ENCODE data around the gene GRAP2. TPM values are rescaled to one million over a fixed set of nuclear protein-coding genes. Genes with fewer than 3 reads are reported as not detected.

The GRAP2 gene
- total and polyA plus RNA-seq, 2 donors (not counting 3 experiments of a cell fraction or from before 2014, with no cell fraction given) = 0.04 TPM; not detected in 1

DNA sequence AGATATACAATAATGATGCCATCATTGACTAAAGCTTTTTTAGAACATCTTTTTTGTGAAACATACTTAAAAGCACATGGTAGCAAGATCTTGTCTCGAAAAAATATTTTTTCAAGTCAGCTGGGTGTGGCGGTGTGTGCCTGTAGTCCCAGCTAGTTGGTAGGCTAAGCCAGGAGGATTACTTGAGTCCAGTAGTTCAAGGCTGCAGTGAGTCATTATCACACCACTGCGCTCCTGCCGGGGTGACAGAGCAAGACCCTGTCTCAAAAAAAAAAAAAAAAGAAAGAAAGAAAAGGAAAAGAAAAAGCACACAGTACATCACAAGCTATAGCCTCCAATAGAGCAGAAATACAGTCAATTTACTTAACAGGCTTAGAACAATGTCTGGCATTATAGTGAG is 44.3 kb upstream of the GRAP2 start:
- Histone ChIP-seq H3K27ac (ENCODE audit: insufficient read depth, low read depth, low read length) (no peak overlapping the region), H3K4me2 (ENCODE audit: insufficient read depth, low read length) (no peak overlapping the region), H3K9me1 (replicated peaks; ENCODE audit: control insufficient read depth, extremely low read depth, insufficient read depth, low read length) (no peaks in the 10 kb centered on the region), H3K9ac (replicated peaks; ENCODE audit: extremely low read depth, insufficient read depth, low read length) (no peak overlapping the region), H3K27me3 (ENCODE audit: control insufficient read depth in 2 of 2, insufficient read depth in 2 of 2, low read length in 2 of 2) (peaks cover 4 to 9% of the 10 kb centered on the region in 2 experiments), H3K4me1 (ENCODE audit: control insufficient read depth, extremely low read depth, insufficient read depth, low read length) (no peaks in the 10 kb centered on the region), H3K4me3 (replicated peaks in 1 of 3; ENCODE audit: insufficient read depth in 1 of 3, low read depth in 1 of 3, low read length in 3 of 3) (no peak overlapping the region), H2AFZ (ENCODE audit: low read depth, low read length) (no peak overlapping the region), H3K9me3 (replicated peaks; ENCODE audit: control insufficient read depth, insufficient read depth, low read length) (no peaks in the 10 kb centered on the region), H4K20me1 (replicated peaks; ENCODE audit: control insufficient read depth, extremely low read depth, insufficient read depth, low read length) (no peaks in the 10 kb centered on the region), H3K79me2 (ENCODE audit: control insufficient read depth, insufficient read depth, low read length) (no peaks in the 10 kb centered on the region), H3K36me3 (ENCODE audit: control insufficient read depth in 2 of 2, extremely low read depth in 1 of 2, insufficient read depth in 2 of 2, low read length in 2 of 2) (no peaks in the 10 kb centered on the region)
- DNase-seq (ENCODE audit: low read depth, low spot score) (no peak), FAIRE-seq (no peak)
- intact Hi-C loops (cut with micrococcal nuclease) (no loop called here), dilution Hi-C loops (cut with MboI; ENCODE audit: extremely low pct_ligation_motif_present, low sequenced_read_pairs) (no loop called here)
- CTCF ChIA-PET = interaction anchor here (1.1 to 1.8 kb wide), 2 partner anchors 15 to 168 kb away, joined by 3 to 4 read pairs; no protein-coding TSS in a partner anchor
- POLR2A ChIA-PET = no interaction called here
- no peak for TF ChIP-seq GATA2 (IDR thresholded peaks at IDR 0.05; ENCODE audit: insufficient read depth, insufficient read length, low read depth, low read length)
- TF ChIP-seq, protein P1, sequence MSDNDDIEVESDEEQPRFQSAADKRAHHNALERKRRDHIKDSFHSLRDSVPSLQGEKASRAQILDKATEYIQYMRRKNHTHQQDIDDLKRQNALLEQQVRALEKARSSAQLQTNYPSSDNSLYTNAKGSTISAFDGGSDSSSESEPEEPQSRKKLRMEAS (IDR thresholded peaks at IDR 0.05; ENCODE audit: insufficient read depth, insufficient read length) = no peak
- TF ChIP-seq JUN (IDR thresholded peaks at IDR 0.05; ENCODE audit: borderline replicate concordance, insufficient read depth, insufficient read length, low read depth) = no peak
- TF ChIP-seq POLR2AphosphoS5 (IDR thresholded peaks at IDR 0.05; ENCODE audit: insufficient read depth, low read depth, low read length) = no peak
- no peak for TF ChIP-seq EZH2 (IDR thresholded peaks at IDR 0.05; ENCODE audit: borderline replicate concordance, low read depth, low read length, severe bottlenecking)
- no peak for TF ChIP-seq MYC (IDR thresholded peaks at IDR 0.05; ENCODE audit: low read depth, low read length)
- no TSS peak for BruUV-seq (replicated peaks)

DNA sequence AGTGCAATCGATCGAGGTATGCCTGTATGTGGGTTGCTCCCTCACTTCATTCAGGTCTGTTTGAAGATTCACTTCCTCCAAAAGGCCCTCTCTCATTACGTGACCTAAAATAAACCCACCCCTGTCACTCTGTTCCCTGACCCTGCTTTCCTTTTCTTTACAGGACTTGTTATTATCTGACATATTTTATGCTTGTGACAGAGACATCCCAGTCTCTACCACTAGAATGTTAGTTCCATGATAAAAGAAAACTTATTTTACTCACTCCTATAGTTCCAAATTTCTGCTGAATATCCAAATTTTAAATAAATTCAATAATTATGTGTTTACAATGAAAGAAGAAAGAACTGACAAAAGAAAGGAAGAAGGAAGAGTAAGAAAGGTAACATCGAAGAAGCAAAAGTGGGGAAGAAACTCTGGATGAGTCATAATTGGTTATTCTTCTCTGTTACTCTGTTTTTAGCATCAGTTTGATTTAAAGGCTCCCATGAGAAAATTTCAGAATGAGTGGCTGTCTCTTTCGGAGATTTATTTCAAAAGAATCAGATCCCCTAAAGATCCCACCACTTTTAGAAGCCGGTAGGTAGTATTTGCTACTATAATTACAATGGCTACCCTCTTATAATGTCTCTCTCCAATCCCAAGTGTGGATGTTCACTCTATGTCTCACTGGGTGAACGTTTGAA is 40.8 kb upstream of the GRAP2 start:
- no peaks in the 10 kb centered on the region for H3K9me1 ChIP-seq (replicated peaks; ENCODE audit: control insufficient read depth, extremely low read depth, insufficient read depth, low read length)
- no TSS peak for BruUV-seq (replicated peaks)
- no peaks in the 10 kb centered on the region for H3K4me1 ChIP-seq (ENCODE audit: control insufficient read depth, extremely low read depth, insufficient read depth, low read length)
- H2AFZ ChIP-seq (ENCODE audit: low read depth, low read length) = no peak overlapping the region
- dilution Hi-C loops (cut with MboI; ENCODE audit: extremely low pct_ligation_motif_present, low sequenced_read_pairs) = no loop called here
- peaks cover 2 to 9% of the 10 kb centered on the region in 2 experiments for H3K27me3 ChIP-seq (ENCODE audit: control insufficient read depth in 2 of 2, insufficient read depth in 2 of 2, low read length in 2 of 2)
- DNase-seq (ENCODE audit: low read depth, low spot score) (no peak), FAIRE-seq (no peak)
- ChIA-PET POLR2A (no interaction called here), CTCF (no interaction called here)
- intact Hi-C loops (cut with micrococcal nuclease) = no loop called here
- H3K9me3 ChIP-seq (replicated peaks; ENCODE audit: control insufficient read depth, insufficient read depth, low read length) = no peaks in the 10 kb centered on the region
- no peak overlapping the region for H3K4me3 ChIP-seq (replicated peaks in 1 of 3; ENCODE audit: insufficient read depth in 1 of 3, low read depth in 1 of 3, low read length in 3 of 3)
- H3K9ac ChIP-seq (replicated peaks; ENCODE audit: extremely low read depth, insufficient read depth, low read length) = no peak overlapping the region
- no peaks in the 10 kb centered on the region for H3K36me3 ChIP-seq (ENCODE audit: control insufficient read depth in 2 of 2, extremely low read depth in 1 of 2, insufficient read depth in 2 of 2, low read length in 2 of 2)
- TF ChIP-seq JUN (IDR thresholded peaks at IDR 0.05; ENCODE audit: borderline replicate concordance, insufficient read depth, insufficient read length, low read depth) (peak; percentile 38), POLR2AphosphoS5 (IDR thresholded peaks at IDR 0.05; ENCODE audit: insufficient read depth, low read depth, low read length) (no peak), MYC (IDR thresholded peaks at IDR 0.05; ENCODE audit: low read depth, low read length) (no peak)
- TF ChIP-seq, protein P2, sequence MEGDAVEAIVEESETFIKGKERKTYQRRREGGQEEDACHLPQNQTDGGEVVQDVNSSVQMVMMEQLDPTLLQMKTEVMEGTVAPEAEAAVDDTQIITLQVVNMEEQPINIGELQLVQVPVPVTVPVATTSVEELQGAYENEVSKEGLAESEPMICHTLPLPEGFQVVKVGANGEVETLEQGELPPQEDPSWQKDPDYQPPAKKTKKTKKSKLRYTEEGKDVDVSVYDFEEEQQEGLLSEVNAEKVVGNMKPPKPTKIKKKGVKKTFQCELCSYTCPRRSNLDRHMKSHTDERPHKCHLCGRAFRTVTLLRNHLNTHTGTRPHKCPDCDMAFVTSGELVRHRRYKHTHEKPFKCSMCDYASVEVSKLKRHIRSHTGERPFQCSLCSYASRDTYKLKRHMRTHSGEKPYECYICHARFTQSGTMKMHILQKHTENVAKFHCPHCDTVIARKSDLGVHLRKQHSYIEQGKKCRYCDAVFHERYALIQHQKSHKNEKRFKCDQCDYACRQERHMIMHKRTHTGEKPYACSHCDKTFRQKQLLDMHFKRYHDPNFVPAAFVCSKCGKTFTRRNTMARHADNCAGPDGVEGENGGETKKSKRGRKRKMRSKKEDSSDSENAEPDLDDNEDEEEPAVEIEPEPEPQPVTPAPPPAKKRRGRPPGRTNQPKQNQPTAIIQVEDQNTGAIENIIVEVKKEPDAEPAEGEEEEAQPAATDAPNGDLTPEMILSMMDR (IDR thresholded peaks at IDR 0.05; ENCODE audit: extremely low read depth in 1 of 2, insufficient read depth in 1 of 2, low read depth in 1 of 2, low read length in 2 of 2) = no peak
- no peaks in the 10 kb centered on the region for H4K20me1 ChIP-seq (replicated peaks; ENCODE audit: control insufficient read depth, extremely low read depth, insufficient read depth, low read length)
- no peaks in the 10 kb centered on the region for H3K79me2 ChIP-seq (ENCODE audit: control insufficient read depth, insufficient read depth, low read length)
- H3K4me2 ChIP-seq (ENCODE audit: insufficient read depth, low read length) = no peak overlapping the region
- H3K27ac ChIP-seq (ENCODE audit: insufficient read depth, low read depth, low read length) = no peak overlapping the region

All from endothelial cell of umbilical vein (primary cell).